ENCODE data around the gene PPCDC.
"Not testable (repeated sequence)": the region's sequence is repeated elsewhere in the genome, so short reads cannot be mapped to it uniquely, and the experiment has no call there.

The PPCDC gene

GRCh38 chr15:75089456-75090387 lies 66.3 kb downstream of the PPCDC start:
- H3K9ac ChIP-seq (ENCODE audit: low read length) = no peak overlapping the region
- TF ChIP-seq, protein P1, sequence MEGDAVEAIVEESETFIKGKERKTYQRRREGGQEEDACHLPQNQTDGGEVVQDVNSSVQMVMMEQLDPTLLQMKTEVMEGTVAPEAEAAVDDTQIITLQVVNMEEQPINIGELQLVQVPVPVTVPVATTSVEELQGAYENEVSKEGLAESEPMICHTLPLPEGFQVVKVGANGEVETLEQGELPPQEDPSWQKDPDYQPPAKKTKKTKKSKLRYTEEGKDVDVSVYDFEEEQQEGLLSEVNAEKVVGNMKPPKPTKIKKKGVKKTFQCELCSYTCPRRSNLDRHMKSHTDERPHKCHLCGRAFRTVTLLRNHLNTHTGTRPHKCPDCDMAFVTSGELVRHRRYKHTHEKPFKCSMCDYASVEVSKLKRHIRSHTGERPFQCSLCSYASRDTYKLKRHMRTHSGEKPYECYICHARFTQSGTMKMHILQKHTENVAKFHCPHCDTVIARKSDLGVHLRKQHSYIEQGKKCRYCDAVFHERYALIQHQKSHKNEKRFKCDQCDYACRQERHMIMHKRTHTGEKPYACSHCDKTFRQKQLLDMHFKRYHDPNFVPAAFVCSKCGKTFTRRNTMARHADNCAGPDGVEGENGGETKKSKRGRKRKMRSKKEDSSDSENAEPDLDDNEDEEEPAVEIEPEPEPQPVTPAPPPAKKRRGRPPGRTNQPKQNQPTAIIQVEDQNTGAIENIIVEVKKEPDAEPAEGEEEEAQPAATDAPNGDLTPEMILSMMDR (IDR thresholded peaks at IDR 0.05; ENCODE audit: low read length) = no peak
- no peak for TF ChIP-seq EZH2phosphoT487 (IDR thresholded peaks at IDR 0.05; ENCODE audit: low read length)
- TF ChIP-seq EZH2 (optimal IDR thresholded peaks at IDR 0.05; ENCODE audit: low read depth, low read length) = no peak
- no peaks in the 10 kb centered on the region for H3K27me3 ChIP-seq (replicated peaks; ENCODE audit: insufficient read depth, low read length)
- no peak overlapping the region for H3K4me3 ChIP-seq (ENCODE audit: low read length)
- DNase-seq = no peak
- no peak overlapping the region for H3K27ac ChIP-seq (ENCODE audit: low read length)
- H3F3A ChIP-seq (ENCODE audit: insufficient read depth, low read length) = no peaks in the 10 kb centered on the region
- no peaks in the 10 kb centered on the region for H3K36me3 ChIP-seq (replicated peaks; ENCODE audit: insufficient read depth, low read length)
- no peaks in the 10 kb centered on the region for H4K20me1 ChIP-seq (ENCODE audit: insufficient read depth, low read length)
- H3K79me2 ChIP-seq (ENCODE audit: low read length) = no peaks in the 10 kb centered on the region
- no peak overlapping the region for H3K4me2 ChIP-seq (ENCODE audit: low read depth, low read length)
- no peak overlapping the region for H2AFZ ChIP-seq (ENCODE audit: low read length)
- H3K9me3 ChIP-seq (replicated peaks; ENCODE audit: insufficient read depth, low read length) = no peaks in the 10 kb centered on the region
- no peaks in the 10 kb centered on the region for H3K9me2 ChIP-seq (replicated peaks; ENCODE audit: insufficient read depth, low read length)
- H3K4me1 ChIP-seq (ENCODE audit: low read length) = peaks cover 5% of the 10 kb centered on the region; the same call in 1 of the 2 replicates

DNA sequence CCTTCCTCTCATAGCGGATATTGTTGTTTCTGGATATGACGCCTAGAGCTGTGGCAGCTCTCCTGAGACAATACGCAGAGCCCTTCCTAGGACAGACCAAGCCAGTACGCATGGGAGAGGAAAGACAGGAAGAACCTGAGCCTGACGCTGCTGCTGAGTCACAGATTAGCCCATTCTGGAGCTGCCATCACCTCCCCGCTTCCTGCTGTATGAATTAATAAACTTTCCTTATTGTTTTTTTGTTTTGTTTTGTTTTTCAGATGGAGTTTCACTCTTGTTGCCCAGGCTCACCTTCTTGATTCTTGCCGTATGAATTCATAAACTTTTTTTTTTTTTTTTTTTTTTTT lies 67.0 kb downstream of the PPCDC start:
- H3K4me3 ChIP-seq (ENCODE audit: low read length) = no peak overlapping the region
- H3K9ac ChIP-seq (ENCODE audit: low read length) = no peak overlapping the region
- H3K36me3 ChIP-seq (replicated peaks; ENCODE audit: insufficient read depth, low read length) = no peaks in the 10 kb centered on the region
- DNase-seq = no peak
- H3K9me2 ChIP-seq (replicated peaks; ENCODE audit: insufficient read depth, low read length) = no peaks in the 10 kb centered on the region
- H3K27ac ChIP-seq (ENCODE audit: low read length) = no peak overlapping the region
- H3K27me3 ChIP-seq (replicated peaks; ENCODE audit: insufficient read depth, low read length) = no peaks in the 10 kb centered on the region
- no peak overlapping the region for H3K4me2 ChIP-seq (ENCODE audit: low read depth, low read length)
- no peaks in the 10 kb centered on the region for H3K9me3 ChIP-seq (replicated peaks; ENCODE audit: insufficient read depth, low read length)
- no peaks in the 10 kb centered on the region for H3F3A ChIP-seq (ENCODE audit: insufficient read depth, low read length)
- H4K20me1 ChIP-seq (ENCODE audit: insufficient read depth, low read length) = no peaks in the 10 kb centered on the region
- H2AFZ ChIP-seq (ENCODE audit: low read length) = no peak overlapping the region
- TF ChIP-seq EZH2phosphoT487 (IDR thresholded peaks at IDR 0.05; ENCODE audit: low read length) (no peak), EZH2 (optimal IDR thresholded peaks at IDR 0.05; ENCODE audit: low read depth, low read length) (no peak)
- TF ChIP-seq, protein P1 (IDR thresholded peaks at IDR 0.05; ENCODE audit: low read length) = no peak
- peaks cover 8% of the 10 kb centered on the region for H3K4me1 ChIP-seq (ENCODE audit: low read length)
- H3K79me2 ChIP-seq (ENCODE audit: low read length) = no peaks in the 10 kb centered on the region

- no peaks in the 10 kb centered on the region for H3K36me3 ChIP-seq (replicated peaks; ENCODE audit: insufficient read depth, low read length)
- H3K79me2 ChIP-seq (ENCODE audit: low read length) = no peaks in the 10 kb centered on the region
- no peak overlapping the region for H3K4me3 ChIP-seq (ENCODE audit: low read length)
- no peaks in the 10 kb centered on the region for H3K9me2 ChIP-seq (replicated peaks; ENCODE audit: insufficient read depth, low read length)
- no peak for DNase-seq
- H2AFZ ChIP-seq (ENCODE audit: low read length) = no peak overlapping the region
- H3K4me1 ChIP-seq (ENCODE audit: low read length) = peaks cover 13% of the 10 kb centered on the region
- TF ChIP-seq EZH2 (optimal IDR thresholded peaks at IDR 0.05; ENCODE audit: low read depth, low read length) (no peak), EZH2phosphoT487 (IDR thresholded peaks at IDR 0.05; ENCODE audit: low read length) (no peak)
- TF ChIP-seq, protein P1 (IDR thresholded peaks at IDR 0.05; ENCODE audit: low read length) = no peak
- H3K4me2 ChIP-seq (ENCODE audit: low read depth, low read length) = no peak overlapping the region
- H4K20me1 ChIP-seq (ENCODE audit: insufficient read depth, low read length) = no peaks in the 10 kb centered on the region
- H3K9ac ChIP-seq (ENCODE audit: low read length) = no peak overlapping the region
- no peaks in the 10 kb centered on the region for H3K27me3 ChIP-seq (replicated peaks; ENCODE audit: insufficient read depth, low read length)
- peaks cover 4% of the 10 kb centered on the region; the same call in 1 of the 2 replicates for H3F3A ChIP-seq (ENCODE audit: insufficient read depth, low read length)
- no peak overlapping the region for H3K27ac ChIP-seq (ENCODE audit: low read length)
- H3K9me3 ChIP-seq (replicated peaks; ENCODE audit: insufficient read depth, low read length) = no peaks in the 10 kb centered on the region
Observed at GRCh38 chr15:75091814-75092213, 68.4 kb downstream of the PPCDC start.

DNA sequence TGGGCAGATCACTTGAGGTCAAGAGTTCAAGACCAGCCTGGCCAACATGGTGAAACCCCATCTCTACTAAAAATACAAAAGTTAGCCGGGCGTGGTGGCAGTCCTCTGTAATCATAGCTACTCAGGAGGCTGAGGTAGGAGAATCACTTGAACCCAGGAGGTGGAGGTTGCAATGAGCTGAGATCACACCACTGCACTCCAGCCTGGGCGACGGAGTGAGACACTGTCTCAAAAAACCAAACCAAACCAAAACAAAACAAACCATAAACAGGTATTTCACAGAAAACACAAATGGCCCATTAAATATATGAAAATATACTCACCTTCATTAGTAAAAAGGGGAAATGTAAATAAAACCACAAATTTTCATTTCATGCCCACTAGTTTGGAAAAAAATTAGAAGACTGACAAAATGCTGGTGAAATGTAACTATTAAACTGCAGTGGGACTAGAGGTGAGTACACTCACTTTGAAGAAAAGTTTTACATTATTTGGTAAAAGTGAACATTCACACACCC lies 71.6 kb downstream of the PPCDC start:
- not testable (repeated sequence) for DNase-seq; H3K9ac ChIP-seq (ENCODE audit: low read length); H3K4me3 ChIP-seq (ENCODE audit: low read length); H3F3A ChIP-seq (ENCODE audit: insufficient read depth, low read length); H3K27ac ChIP-seq (ENCODE audit: low read length); H2AFZ ChIP-seq (ENCODE audit: low read length); H3K36me3 ChIP-seq (replicated peaks; ENCODE audit: insufficient read depth, low read length); H3K79me2 ChIP-seq (ENCODE audit: low read length); H3K9me2 ChIP-seq (replicated peaks; ENCODE audit: insufficient read depth, low read length); H4K20me1 ChIP-seq (ENCODE audit: insufficient read depth, low read length); H3K27me3 ChIP-seq (replicated peaks; ENCODE audit: insufficient read depth, low read length); H3K9me3 ChIP-seq (replicated peaks; ENCODE audit: insufficient read depth, low read length)
- Histone ChIP-seq H3K4me1 (ENCODE audit: low read length) (peaks cover 13% of the 10 kb centered on the region), H3K4me2 (ENCODE audit: low read depth, low read length) (0 out of 2 replicates have a peak overlapping the region, but pooled peaks have one; percentile 7)

Measured in MM.1S (cell line).